Measurements from ENCODE around the gene ANKDD1B.

The ANKDD1B gene

GRCh38 chr5:75717082-75717922 is 106.0 kb downstream of the ANKDD1B start, which contains the start of gene POC5:
POC5 (minus strand) TSS chr5:75717437; CDS start chr5:75712937, 4,500 bp downstream.
- peak; percentile 87 for TF ChIP-seq POLR2A (IDR thresholded peaks at IDR 0.05; ENCODE audit: low read depth, low read length)
- peak; percentile 89 for FAIRE-seq
- DNase-seq (ENCODE audit: insufficient read length, low spot score): peak; percentile 81

GRCh38 chr5:75720882-75721281 is 109.6 kb downstream of the ANKDD1B start:
- DNase-seq (ENCODE audit: insufficient read length, low spot score) (no peak), FAIRE-seq (no peak)
- no peak for TF ChIP-seq POLR2A (IDR thresholded peaks at IDR 0.05; ENCODE audit: low read depth, low read length)

All from H54 (cell line).